Panc1 (cell line): Measurements from ENCODE around the gene FNDC11.

ENCODE experiments used
- CTCF ChIP-seq: fragments of 450-650 bp; IDR thresholded peaks from 2 replicates; pipeline ENCODE4 v1.5.1; 2017; ENCODE audit warnings: mild to moderate bottlenecking
- TF ChIP-seq, protein P1 (sequence below), 2 experiments: IDR thresholded peaks; 2 replicates each; pipeline ENCODE4 v1.6.1; 2011 to 2012; ENCODE audit warnings: low read depth in 2 of 2, control low read depth in 1 of 2, low read length in 1 of 2, mild to moderate bottlenecking in 1 of 2, moderate library complexity in 1 of 2; ENCODE audit not compliant: insufficient read depth in 1 of 2

DNA sequence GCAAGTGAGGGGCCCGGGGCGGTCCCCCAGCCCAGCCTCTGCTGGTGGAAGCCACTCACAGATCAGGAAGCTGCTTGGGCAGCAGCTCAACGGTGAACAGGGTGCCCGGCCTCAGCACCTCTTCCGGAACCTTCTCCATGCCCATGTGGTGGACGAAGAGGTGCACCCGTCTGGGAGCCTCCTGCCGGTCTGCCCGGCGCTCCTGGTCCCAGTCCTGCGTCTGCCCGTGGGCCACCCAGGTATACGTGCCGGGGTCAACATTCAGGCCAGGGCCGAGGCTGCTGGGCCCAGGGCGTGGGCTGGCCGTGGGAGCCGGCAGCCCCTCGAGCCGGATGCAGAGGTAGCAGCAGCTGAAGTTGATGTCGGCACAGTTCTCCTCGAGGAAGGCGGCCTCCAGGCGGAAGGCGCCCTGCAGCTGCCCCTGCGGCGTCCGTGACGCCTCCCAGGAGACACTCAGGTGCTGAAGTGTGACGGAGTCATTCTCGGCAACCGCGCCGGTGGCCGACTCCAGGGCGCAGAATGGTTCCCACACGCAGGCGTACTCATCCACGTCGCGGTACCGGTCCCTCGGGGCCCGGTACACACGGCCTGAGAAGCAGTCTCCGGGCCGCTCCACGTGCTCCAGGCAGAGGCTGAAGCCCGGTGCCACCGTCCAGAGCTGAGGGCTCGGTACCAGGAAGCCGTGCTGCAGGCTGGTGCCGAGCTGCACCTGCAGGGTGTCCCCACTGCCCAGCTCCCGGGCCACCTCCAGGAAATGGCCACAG lies 8.7 kb downstream of the FNDC11 start:
- no peak for TF ChIP-seq CTCF
- TF ChIP-seq, protein P1, sequence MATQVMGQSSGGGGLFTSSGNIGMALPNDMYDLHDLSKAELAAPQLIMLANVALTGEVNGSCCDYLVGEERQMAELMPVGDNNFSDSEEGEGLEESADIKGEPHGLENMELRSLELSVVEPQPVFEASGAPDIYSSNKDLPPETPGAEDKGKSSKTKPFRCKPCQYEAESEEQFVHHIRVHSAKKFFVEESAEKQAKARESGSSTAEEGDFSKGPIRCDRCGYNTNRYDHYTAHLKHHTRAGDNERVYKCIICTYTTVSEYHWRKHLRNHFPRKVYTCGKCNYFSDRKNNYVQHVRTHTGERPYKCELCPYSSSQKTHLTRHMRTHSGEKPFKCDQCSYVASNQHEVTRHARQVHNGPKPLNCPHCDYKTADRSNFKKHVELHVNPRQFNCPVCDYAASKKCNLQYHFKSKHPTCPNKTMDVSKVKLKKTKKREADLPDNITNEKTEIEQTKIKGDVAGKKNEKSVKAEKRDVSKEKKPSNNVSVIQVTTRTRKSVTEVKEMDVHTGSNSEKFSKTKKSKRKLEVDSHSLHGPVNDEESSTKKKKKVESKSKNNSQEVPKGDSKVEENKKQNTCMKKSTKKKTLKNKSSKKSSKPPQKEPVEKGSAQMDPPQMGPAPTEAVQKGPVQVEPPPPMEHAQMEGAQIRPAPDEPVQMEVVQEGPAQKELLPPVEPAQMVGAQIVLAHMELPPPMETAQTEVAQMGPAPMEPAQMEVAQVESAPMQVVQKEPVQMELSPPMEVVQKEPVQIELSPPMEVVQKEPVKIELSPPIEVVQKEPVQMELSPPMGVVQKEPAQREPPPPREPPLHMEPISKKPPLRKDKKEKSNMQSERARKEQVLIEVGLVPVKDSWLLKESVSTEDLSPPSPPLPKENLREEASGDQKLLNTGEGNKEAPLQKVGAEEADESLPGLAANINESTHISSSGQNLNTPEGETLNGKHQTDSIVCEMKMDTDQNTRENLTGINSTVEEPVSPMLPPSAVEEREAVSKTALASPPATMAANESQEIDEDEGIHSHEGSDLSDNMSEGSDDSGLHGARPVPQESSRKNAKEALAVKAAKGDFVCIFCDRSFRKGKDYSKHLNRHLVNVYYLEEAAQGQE (IDR thresholded peaks at IDR 0.05; ENCODE audit: insufficient read depth in 1 of 2, low read depth in 2 of 2, low read length in 1 of 2) = no peak
